Spleen (tissue), 7 donors: ENCODE measurements around the gene TMEM120A.

Experiments
- CTCF ChIP-seq, 11 experiments: fragments of 200-600 bp in 7 of 11; fragments of 450-650 bp in 4 of 11; sonication (generic) in 4 of 11; IDR thresholded peaks in 8 of 11; conservative IDR thresholded peaks in 3 of 11; 1 replicate in 7 of 11; 2 replicates in 4 of 11; pipeline versions ENCODE4 v1.4.0 to v1.8.0; 2016 to 2021; ENCODE audit warnings: antibody characterized with exemption in 11 of 11, inconsistent platforms in 4 of 11, mild to moderate bottlenecking in 1 of 11
- POLR2A ChIP-seq, 3 donors: fragments of 450-650 bp; IDR thresholded peaks; one replicate each; pipeline ENCODE4 v1.5.1; 2017; ENCODE audit warnings: antibody characterized with exemption in 3 of 3, mild to moderate bottlenecking in 1 of 3
- POLR2AphosphoS5 ChIP-seq, 3 donors: sonication (generic); formaldehyde crosslinking; IDR thresholded peaks; one replicate each; pipeline ENCODE4 v1.5.1; 2017; ENCODE audit warnings: antibody characterized with exemption in 3 of 3
- donor health status: DM: no; HTN: no; CAD: no; lungs with moderate emphysema.
- donor health status: DM: no; HTN: no; CAD: no.
- donor health status: DM: no; HTN: no; CAD: no.

GRCh38 chr7:75968012-75968411, 26.4 kb downstream of the TMEM120A start:
- TF ChIP-seq POLR2AphosphoS5 (IDR thresholded peaks at IDR 0.05) (no peak), CTCF (IDR thresholded peaks at IDR 0.05 in 8 of 11, conservative IDR thresholded peaks at IDR 0.05 in 3 of 11) (no peak), POLR2A (IDR thresholded peaks at IDR 0.05) (no peak)
